IMR-90 (cell line): ENCODE data around the gene AKT3. TPM values are rescaled to one million over a fixed set of nuclear protein-coding genes. Genes with fewer than 3 reads are reported as not detected.

Experiments used
- ATAC-seq: fragments of 200-7000 bp; cut with Tn5 transposase; 2 replicates; pipeline ENCODE4 v1.9.1; 2020; ENCODE audit warnings: low read depth, mild to moderate bottlenecking, moderate library complexity
- BruUV-seq: library from RNA; stranded (reverse); fragments of 400-500 nt; replicated peaks from 2 replicates; lab custom pipeline; 2021; lab: Mats Ljungman, UMichigan
- CTCF ChIA-PET: fragments of 300-600 bp; formaldehyde crosslinking; extraction: SDS; loops from one replicate; lab custom pipeline; 2021; ENCODE audit warnings: antibody characterized with exemption; lab: Yijun Ruan, JAX
- POLR2A ChIA-PET: fragments of 300-600 bp; sonication (Branson Sonifier 250); formaldehyde crosslinking; loops from one replicate; lab custom pipeline; 2022; ENCODE audit warnings: antibody characterized with exemption; ENCODE audit not compliant: unreplicated experiment; lab: Charles Lee
- DNase-seq: peaks from one replicate; pipeline ENCODE4 v3.0.0; 2013
- H2AFZ ChIP-seq: replicated peaks from 2 replicates; pipeline ENCODE3; 2013; ENCODE audit warnings: low read length, mild to moderate bottlenecking; ENCODE audit not compliant: poor library complexity
- H2AK5ac ChIP-seq: 2 replicates; pipeline ENCODE4 v1.6.1; 2013; ENCODE audit warnings: low read depth, low read length, inconsistent platforms
- H2AK9ac ChIP-seq: replicated peaks from 2 replicates; pipeline ENCODE3; 2013; ENCODE audit warnings: mild to moderate bottlenecking, low read depth, low read length, moderate library complexity; ENCODE audit not compliant: poor library complexity
- H2BK120ac ChIP-seq: 2 replicates; pipeline ENCODE4 v1.6.1; 2013; ENCODE audit warnings: low read depth, low read length, inconsistent platforms
- H2BK15ac ChIP-seq: 3 replicates; pipeline ENCODE4 v1.6.1; 2013; ENCODE audit warnings: low read depth, low read length, inconsistent platforms
- H2BK20ac ChIP-seq: 2 replicates; pipeline ENCODE4 v1.6.1; 2013; ENCODE audit warnings: low read depth, mild to moderate bottlenecking, inconsistent platforms, low read length, moderate library complexity
- H2BK5ac ChIP-seq: 2 replicates; pipeline ENCODE4 v1.6.1; 2013; ENCODE audit warnings: mild to moderate bottlenecking, low read depth, low read length, inconsistent platforms; ENCODE audit not compliant: poor library complexity, severe bottlenecking
- H3K14ac ChIP-seq: replicated peaks from 2 replicates; pipeline ENCODE4 v1.6.1; 2013; ENCODE audit warnings: low read depth, low read length, inconsistent platforms
- H3K18ac ChIP-seq: 2 replicates; pipeline ENCODE4 v1.6.1; 2013; ENCODE audit warnings: low read depth, low read length, control low read depth
- H3K23ac ChIP-seq: 2 replicates; pipeline ENCODE4 v1.6.1; 2013; ENCODE audit warnings: low read depth, low read length, inconsistent platforms
- H3K27ac ChIP-seq: 2 replicates; pipeline ENCODE4 v1.5.1; 2013; ENCODE audit warnings: mild to moderate bottlenecking, control low read depth, low read length; ENCODE audit not compliant: insufficient read depth
- H3K27me3 ChIP-seq: 2 replicates; pipeline ENCODE4 v1.6.1; 2013; ENCODE audit warnings: low read length; ENCODE audit not compliant: control insufficient read depth, insufficient read depth
- H3K36me3 ChIP-seq: 2 replicates; pipeline ENCODE4 v1.6.1; 2013; ENCODE audit warnings: low read length, mixed read lengths; ENCODE audit not compliant: control insufficient read depth, insufficient read depth
- H3K4ac ChIP-seq: 2 replicates; pipeline ENCODE4 v1.6.1; 2013; ENCODE audit warnings: low read depth, low read length, inconsistent platforms
- H3K4me1 ChIP-seq: 2 replicates; pipeline ENCODE4 v1.6.1; 2013; ENCODE audit warnings: low read length, mixed read lengths; ENCODE audit not compliant: control insufficient read depth, insufficient read depth
- H3K4me2 ChIP-seq: 2 replicates; pipeline ENCODE4 v1.6.1; 2013; ENCODE audit warnings: low read depth, mild to moderate bottlenecking, control low read depth, low read length, moderate library complexity
- H3K4me3 ChIP-seq: 2 replicates; pipeline ENCODE4 v1.5.1; 2013; ENCODE audit warnings: low read depth, mild to moderate bottlenecking, control low read depth, low read length, moderate library complexity; ENCODE audit not compliant: insufficient read depth
- H3K56ac ChIP-seq: 2 replicates; pipeline ENCODE4 v1.6.1; 2013; ENCODE audit warnings: low read length, inconsistent platforms; ENCODE audit not compliant: insufficient read depth; ENCODE audit errors: extremely low read depth
- H3K79me1 ChIP-seq, 2 experiments: 2 replicates each; pipeline ENCODE4 v1.6.1; 2013; ENCODE audit warnings: low read length in 2 of 2, inconsistent platforms in 1 of 2, low read depth in 1 of 2
- H3K9ac ChIP-seq: 2 replicates; pipeline ENCODE4 v1.6.1; 2013; ENCODE audit warnings: low read depth, low read length, control low read depth
- H3K9me1 ChIP-seq: 2 replicates; pipeline ENCODE4 v1.6.1; 2013; ENCODE audit warnings: low read length, inconsistent platforms; ENCODE audit not compliant: insufficient read depth
- H3K9me3 ChIP-seq: 2 replicates; pipeline ENCODE4 v1.6.1; 2013; ENCODE audit warnings: low read length; ENCODE audit not compliant: control insufficient read depth, insufficient read depth
- H4K20me1 ChIP-seq: 2 replicates; pipeline ENCODE4 v1.6.1; 2013; ENCODE audit warnings: low read length, inconsistent platforms; ENCODE audit not compliant: insufficient read depth
- H4K5ac ChIP-seq: 2 replicates; pipeline ENCODE4 v1.6.1; 2013; ENCODE audit warnings: mild to moderate bottlenecking, low read depth, low read length, control low read depth
- H4K8ac ChIP-seq, 2 experiments: 2 replicates each; pipeline ENCODE4 v1.6.1; 2013; ENCODE audit warnings: low read depth in 2 of 2, low read length in 2 of 2, control low read depth in 1 of 2, inconsistent platforms in 1 of 2
- H4K91ac ChIP-seq: 2 replicates; pipeline ENCODE4 v1.6.1; 2013; ENCODE audit warnings: low read depth, low read length, inconsistent platforms; ENCODE audit not compliant: insufficient read depth
- MXI1 ChIP-seq: IDR thresholded peaks from 2 replicates; pipeline ENCODE4 v1.6.1; 2012; ENCODE audit warnings: low read depth, mild to moderate bottlenecking, low read length, moderate library complexity, borderline replicate concordance
- POLR2A ChIP-seq: IDR thresholded peaks from 2 replicates; pipeline ENCODE4 v1.6.1; 2012; ENCODE audit warnings: mild to moderate bottlenecking, low read depth, low read length
- WGBS, 2 experiments: methylation state at CpG; one replicate each; pipeline versions ENCODE4 v1.1.5 to v1.1.7; 2013; ENCODE audit warnings: missing lambda C conversion rate in 2 of 2; ENCODE audit not compliant: insufficient read length in 1 of 2; ENCODE audit errors: extremely low coverage in 2 of 2; 5-methylcytosine and 5-hydroxymethylcytosine counted together
- dilution Hi-C: fragments of 300-500 bp; cut with HindIII; formaldehyde crosslinking; loops from one replicate; pipeline ENCODE4 v1.14.3; 2018; ENCODE audit warnings: low sequenced_read_pairs; ENCODE audit not compliant: unreplicated experiment
- in situ Hi-C: fragments of 300-500 bp; cut with MboI; formaldehyde crosslinking; loops from 3 replicates; pipeline ENCODE4 v1.14.3; 2019; ENCODE audit warnings: low sequenced_read_pairs, inconsistent platforms, mixed read lengths
- intact Hi-C: fragments of 100-400 bp; cut with micrococcal nuclease; formaldehyde crosslinking; loops from 2 replicates; pipeline ENCODE4 v1.10.0; 2022
- polyA plus RNA-seq, 3 experiments: library from polyadenylated mRNA; depleted of rRNA; stranded (reverse); fragments of >200 nt; gene quantifications; 2 replicates each; pipeline ENCODE4 v1.2.3, GENCODE V29; 2012; ENCODE audit warnings: low replicate concordance in 1 of 3
- total RNA-seq: library from RNA; depleted of rRNA; stranded (reverse); fragments of >200 nt; gene quantifications from 2 replicates; pipeline ENCODE4 v1.2.3, GENCODE V29; 2012

Gene AKT3
- total and polyA plus RNA-seq, 2 of the 4 experiments (the other 2 are of a cell fraction), result 15.2 to 19.4 TPM

DNA sequence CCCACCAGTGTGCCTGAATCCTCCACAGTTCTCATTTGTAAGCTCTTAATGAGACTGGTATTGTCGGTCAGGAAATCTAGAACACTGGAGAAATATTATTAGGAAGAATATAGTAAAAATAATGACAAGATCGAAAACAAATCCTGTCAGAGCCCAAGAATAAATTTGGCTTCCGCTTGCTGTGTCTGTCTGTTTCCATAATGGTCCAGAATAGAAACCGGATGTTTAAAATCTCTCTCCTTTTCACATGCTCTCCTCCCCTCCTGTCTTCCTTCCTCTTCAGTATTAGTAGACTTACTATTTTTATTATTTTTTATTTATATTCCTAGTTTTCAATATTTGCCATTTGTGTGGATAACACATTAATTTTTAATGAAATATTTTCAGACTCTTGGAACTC is 406.5 kb downstream of the AKT3 start:
- H2BK120ac ChIP-seq, result no peak overlapping the region
- BruUV-seq, result no TSS peak
- no peak overlapping the region for H3K4me3 ChIP-seq
- DNase-seq (no peak), ATAC-seq (no peak)
- no peak for TF ChIP-seq POLR2A
- TF ChIP-seq MXI1, result no peak
- H4K8ac ChIP-seq, result no peak overlapping the region
- no peak overlapping the region for H3K4ac ChIP-seq
- in situ Hi-C loops (no loop called here), dilution Hi-C loops (no loop called here), intact Hi-C loops (no loop called here)
- H3K9ac ChIP-seq, result no peak overlapping the region
- no peaks in the 10 kb centered on the region for H3K9me1 ChIP-seq
- no peak overlapping the region for H3K56ac ChIP-seq
- H2BK20ac ChIP-seq, result no peak overlapping the region
- ChIA-PET POLR2A (no interaction called here), CTCF (no interaction called here)
- no peak overlapping the region for H2BK15ac ChIP-seq
- H2AK9ac ChIP-seq, result no peak overlapping the region
- no peak overlapping the region for H4K5ac ChIP-seq
- no peak overlapping the region for H3K14ac ChIP-seq
- H2BK5ac ChIP-seq, result no peak overlapping the region
- no peak overlapping the region for H3K18ac ChIP-seq
- no peak overlapping the region for H2AK5ac ChIP-seq
- no peak overlapping the region for H3K27ac ChIP-seq
- H3K9me3 ChIP-seq, result no peaks in the 10 kb centered on the region
- peaks cover 2% of the 10 kb centered on the region for H3K4me1 ChIP-seq
- no peak overlapping the region for H3K4me2 ChIP-seq
- no peaks in the 10 kb centered on the region for H3K27me3 ChIP-seq
- H4K20me1 ChIP-seq, result no peaks in the 10 kb centered on the region
- WGBS, 2 experiments, result no CpG with 5 or more reads among the region's 4 CpGs
- no peak overlapping the region for H4K91ac ChIP-seq
- H3K79me1 ChIP-seq, result peaks cover 3 to 4% of the 10 kb centered on the region in 2 experiments; a peak in 2 of 4 replicates
- peaks cover 4% of the 10 kb centered on the region for H3K36me3 ChIP-seq
- no peak overlapping the region for H3K23ac ChIP-seq
- no peak overlapping the region for H2AFZ ChIP-seq
